HCT116 (cell line): ENCODE measurements around the gene SLC28A2. TPM values are rescaled to one million over a fixed set of nuclear protein-coding genes. Genes with fewer than 3 reads are reported as not detected.

ENCODE experiments used
- ATAC-seq: fragments of 200-7000 bp; cut with Tn5 transposase; 2 replicates; pipeline ENCODE4 v1.9.1; 2020; ENCODE audit warnings: mild to moderate bottlenecking, moderate library complexity
- BruUV-seq: library from RNA; stranded (reverse); fragments of 400-500 nt; replicated peaks from 2 replicates; lab custom pipeline; 2021; lab: Mats Ljungman, UMichigan
- CTCF ChIA-PET: fragments of 300-600 bp; sonication (Branson Sonifier 250); formaldehyde crosslinking; loops from one replicate; lab custom pipeline; 2021; ENCODE audit warnings: antibody characterized with exemption; lab: Charles Lee
- POLR2A ChIA-PET: fragments of 300-600, 350-600 bp; sonication (Branson Sonifier 250); formaldehyde crosslinking; loops from one replicate; lab custom pipeline; 2021; ENCODE audit warnings: antibody characterized with exemption; lab: Charles Lee
- RAD21 ChIA-PET, 2 experiments: fragments of 300-600 bp; sonication (Branson Sonifier 250); formaldehyde crosslinking; loops; one replicate each; lab custom pipeline; 2023; ENCODE audit warnings: low total read pairs in 2 of 2; ENCODE audit not compliant: uncharacterized antibody in 2 of 2, unreplicated experiment in 2 of 2, low non-redundant PET in 1 of 2; lab: Charles Lee
- DNase-seq: peaks from one replicate; pipeline ENCODE4 v3.0.0-alpha.2; 2010; ENCODE audit warnings: low read depth, low spot score
- H2AFZ ChIP-seq: fragments of 200-600 bp; shearing (Covaris generic), sonication (generic); 2 replicates; pipeline ENCODE4 v1.6.1; 2017; ENCODE audit warnings: low read depth, mixed run types, mixed read lengths, antibody characterized with exemption, low read length; ENCODE audit not compliant: poor library complexity, severe bottlenecking
- H3K27ac ChIP-seq: 2 replicates; pipeline ENCODE4 v1.5.1; 2012; ENCODE audit warnings: low read depth, low read length
- H3K27me3 ChIP-seq: fragments of 200-600 bp; sonication (generic); 2 replicates; pipeline ENCODE4 v1.6.1; 2016; ENCODE audit warnings: mixed run types, low read length, mixed read lengths; ENCODE audit not compliant: insufficient read depth
- H3K36me3 ChIP-seq, 2 experiments: fragments of 200-500 bp in 1 of 2; fragments of 200-600 bp in 1 of 2; sonication (Bioruptor generic) in 1 of 2; sonication (generic) in 1 of 2; 2 replicates each; pipeline versions ENCODE4 v1.5.1 to v1.6.1; 2014 to 2016; ENCODE audit warnings: low read length in 2 of 2, inconsistent platforms in 1 of 2, mixed read lengths in 1 of 2, mixed run types in 1 of 2; ENCODE audit not compliant: insufficient read depth in 2 of 2, control insufficient read depth in 1 of 2
- H3K4me1 ChIP-seq, 2 experiments: fragments of 200-600 bp in 1 of 2; sonication (generic) in 1 of 2; 2 replicates each; pipeline versions ENCODE4 v1.5.1 to v1.6.1; 2012 to 2017; ENCODE audit warnings: low read length in 2 of 2, inconsistent platforms in 1 of 2, mild to moderate bottlenecking in 1 of 2, mixed read lengths in 1 of 2, mixed run types in 1 of 2, moderate library complexity in 1 of 2; ENCODE audit not compliant: insufficient read depth in 2 of 2, control insufficient read depth in 1 of 2
- H3K4me2 ChIP-seq: fragments of 200-600 bp; sonication (generic); 2 replicates; pipeline ENCODE4 v1.6.1; 2017; ENCODE audit warnings: mixed run types, low read length, mixed read lengths
- H3K4me3 ChIP-seq, 2 experiments: fragments of 200-600 bp in 1 of 2; sonication (generic) in 1 of 2; replicated peaks in 1 of 2; 2 replicates each; pipeline ENCODE4 v1.5.1; 2011 to 2016; ENCODE audit warnings: low read length in 2 of 2, control low read depth in 1 of 2, low read depth in 1 of 2, mild to moderate bottlenecking in 1 of 2, mixed read lengths in 1 of 2, mixed run types in 1 of 2
- H3K79me2 ChIP-seq: fragments of 200-600 bp; sonication (generic); 2 replicates; pipeline ENCODE4 v1.6.1; 2017; ENCODE audit warnings: mild to moderate bottlenecking, mixed run types, low read length, moderate library complexity, mixed read lengths; ENCODE audit not compliant: insufficient read depth
- H3K9ac ChIP-seq: fragments of 200-600 bp; sonication (generic); 2 replicates; pipeline ENCODE4 v1.6.1; 2016; ENCODE audit warnings: low read length, mixed read lengths
- H3K9me2 ChIP-seq: fragments of 200-600 bp; sonication (generic), shearing (Covaris generic); 2 replicates; pipeline ENCODE4 v1.6.1; 2017; ENCODE audit warnings: mixed run types, mild to moderate bottlenecking, moderate library complexity; ENCODE audit not compliant: insufficient read depth
- H3K9me3 ChIP-seq, 2 experiments: fragments of 200-500 bp in 1 of 2; fragments of 200-600 bp in 1 of 2; sonication (Bioruptor generic) in 1 of 2; sonication (generic) in 1 of 2; 2 replicates each; pipeline ENCODE4 v1.6.1; 2014 to 2017; ENCODE audit warnings: low read length in 2 of 2, mixed read lengths in 2 of 2, inconsistent platforms in 1 of 2, low read depth in 1 of 2, mild to moderate bottlenecking in 1 of 2, mixed run types in 1 of 2, moderate library complexity in 1 of 2; ENCODE audit not compliant: control insufficient read depth in 1 of 2, insufficient read depth in 1 of 2
- H4K20me1 ChIP-seq: fragments of 200-600 bp; sonication (generic), shearing (Covaris generic); 2 replicates; pipeline ENCODE4 v1.6.1; 2017; ENCODE audit warnings: mixed run types, mild to moderate bottlenecking, moderate library complexity; ENCODE audit not compliant: insufficient read depth
- ATF3 ChIP-seq: IDR thresholded peaks from 2 replicates; pipeline ENCODE4 v1.6.1; 2012
- CEBPB ChIP-seq: IDR thresholded peaks from 2 replicates; pipeline ENCODE4 v1.6.1; 2012; ENCODE audit warnings: low read depth
- ELF1 ChIP-seq: IDR thresholded peaks from 2 replicates; pipeline ENCODE4 v1.6.1; 2012; ENCODE audit warnings: low read depth, borderline replicate concordance
- JUND ChIP-seq: IDR thresholded peaks from 2 replicates; pipeline ENCODE4 v1.6.1; 2012
- MAX ChIP-seq: IDR thresholded peaks from 2 replicates; pipeline ENCODE4 v1.6.1; 2012
- POLR2A ChIP-seq: IDR thresholded peaks from 2 replicates; pipeline ENCODE4 v1.7.0; 2011; ENCODE audit warnings: borderline replicate concordance; ENCODE audit not compliant: insufficient read depth, insufficient read length; ENCODE audit errors: extremely low read depth
- POLR2AphosphoS5 ChIP-seq: IDR thresholded peaks from 2 replicates; pipeline ENCODE4 v1.6.1; 2011; ENCODE audit warnings: mild to moderate bottlenecking, low read depth, low read length, moderate library complexity
- SP1 ChIP-seq: IDR thresholded peaks from 2 replicates; pipeline ENCODE4 v1.6.1; 2012; ENCODE audit warnings: low read depth
- TCF7L2 ChIP-seq: IDR thresholded peaks from 2 replicates; pipeline ENCODE4 v1.7.0; 2011; ENCODE audit warnings: borderline replicate concordance, inconsistent platforms; ENCODE audit not compliant: insufficient read depth, insufficient read length; ENCODE audit errors: extremely low read depth
- ZBTB33 ChIP-seq: IDR thresholded peaks from 2 replicates; pipeline ENCODE4 v1.6.1; 2011; ENCODE audit warnings: mild to moderate bottlenecking, low read length, moderate library complexity; ENCODE audit not compliant: insufficient replicate concordance; ENCODE audit errors: extremely low read depth
- intact Hi-C: fragments of 100-400 bp; cut with micrococcal nuclease; formaldehyde crosslinking; loops from 2 replicates; pipeline ENCODE4 v1.10.0; 2022
- total RNA-seq: library from RNA; stranded (reverse); gene quantifications from one replicate; pipeline ENCODE4 v1.2.1, GENCODE V29; 2021; ENCODE audit not compliant: unreplicated experiment

The SLC28A2 gene
- total RNA-seq, 1 experiment from 2014 or later: not detected

- RAD21 ChIA-PET: no interaction called here
- no peaks in the 10 kb centered on the region for H4K20me1 ChIP-seq
- ATAC-seq: no peak
Measured at GRCh38 chr15:45314960-45315359, 62.9 kb downstream of the SLC28A2 start.

GRCh38 chr15:45319472-45320214 lies 67.6 kb downstream of the SLC28A2 start:
- Histone ChIP-seq H3K36me3 (no peaks in the 10 kb centered on the region), H3K27me3 (no peaks in the 10 kb centered on the region), H3K9me2 (no peaks in the 10 kb centered on the region), H2AFZ (no peak overlapping the region), H3K27ac (no peak overlapping the region), H3K9me3 (no peaks in the 10 kb centered on the region; a peak in 1 of 4 replicates), H4K20me1 (no peaks in the 10 kb centered on the region), H3K4me2 (no peak overlapping the region), H3K79me2 (no peaks in the 10 kb centered on the region), H3K9ac (no peak overlapping the region), H3K4me3 (no peak overlapping the region), H3K4me1 (peaks cover 0 to 10% of the 10 kb centered on the region in 2 experiments; a peak in 1 of 4 replicates)
- ChIA-PET RAD21 (no interaction called here), POLR2A (no interaction called here), CTCF (no interaction called here)
- no peak for TF ChIP-seq CEBPB
- no peak for TF ChIP-seq MAX
- TF ChIP-seq TCF7L2: no peak
- TF ChIP-seq POLR2AphosphoS5: no peak
- TF ChIP-seq ZBTB33: no peak
- TF ChIP-seq SP1: no peak
- no peak for TF ChIP-seq ATF3
- TF ChIP-seq POLR2A: no peak
- no peak for DNase-seq
- intact Hi-C loops: no loop called here
- ATAC-seq: no peak
- no TSS peak for BruUV-seq

More at GRCh38 chr15:45314960-45315359, 62.9 kb downstream of the SLC28A2 start:
- CTCF ChIA-PET: no interaction called here
- H3K9ac ChIP-seq: no peak overlapping the region
- no peak for DNase-seq
- no peak overlapping the region for H3K4me3 ChIP-seq
- H3K9me3 ChIP-seq: no peaks in the 10 kb centered on the region
- H3K36me3 ChIP-seq: no peaks in the 10 kb centered on the region
- no peaks in the 10 kb centered on the region for H3K79me2 ChIP-seq
- intact Hi-C loops: no loop called here
- H3K9me2 ChIP-seq: no peaks in the 10 kb centered on the region
- POLR2A ChIA-PET: no interaction called here
- no peak overlapping the region for H3K4me2 ChIP-seq
- no peaks in the 10 kb centered on the region for H3K4me1 ChIP-seq
- BruUV-seq: no TSS peak
- no peaks in the 10 kb centered on the region for H3K27me3 ChIP-seq
- H2AFZ ChIP-seq: no peak overlapping the region
- TF ChIP-seq SP1 (no peak), MAX (no peak), JUND (no peak), ELF1 (no peak), TCF7L2 (no peak)
- H3K27ac ChIP-seq: no peak overlapping the region
